Rectal smooth muscle tissue (tissue), 1 donor: ENCODE measurements around the gene MMADHC.

Source experiments
- H3K27ac ChIP-seq: one replicate; pipeline ENCODE4 v1.7.0; 2013; ENCODE audit warnings: low read depth, low read length, inconsistent platforms
- H3K27me3 ChIP-seq: one replicate; pipeline ENCODE4 v1.7.0; 2013; ENCODE audit warnings: low read length; ENCODE audit not compliant: control insufficient read depth, insufficient read depth
- H3K36me3 ChIP-seq: one replicate; pipeline ENCODE4 v1.7.0; 2013; ENCODE audit warnings: low read length; ENCODE audit not compliant: control insufficient read depth, insufficient read depth
- H3K4me1 ChIP-seq: one replicate; pipeline ENCODE4 v1.7.0; 2013; ENCODE audit warnings: low read length; ENCODE audit not compliant: control insufficient read depth, insufficient read depth
- H3K4me3 ChIP-seq: one replicate; pipeline ENCODE4 v1.7.0; 2013; ENCODE audit warnings: low read length
- H3K9ac ChIP-seq: one replicate; pipeline ENCODE4 v1.7.0; 2013; ENCODE audit warnings: low read length

Gene MMADHC

GRCh38 chr2:149611100-149611820, 23.7 kb upstream of the MMADHC start:
- H3K36me3 ChIP-seq = no peaks in the 10 kb centered on the region
- H3K27me3 ChIP-seq = no peaks in the 10 kb centered on the region
- no peak overlapping the region for H3K27ac ChIP-seq
- no peaks in the 10 kb centered on the region for H3K4me1 ChIP-seq
- no peak overlapping the region for H3K4me3 ChIP-seq
- no peak overlapping the region for H3K9ac ChIP-seq

DNA sequence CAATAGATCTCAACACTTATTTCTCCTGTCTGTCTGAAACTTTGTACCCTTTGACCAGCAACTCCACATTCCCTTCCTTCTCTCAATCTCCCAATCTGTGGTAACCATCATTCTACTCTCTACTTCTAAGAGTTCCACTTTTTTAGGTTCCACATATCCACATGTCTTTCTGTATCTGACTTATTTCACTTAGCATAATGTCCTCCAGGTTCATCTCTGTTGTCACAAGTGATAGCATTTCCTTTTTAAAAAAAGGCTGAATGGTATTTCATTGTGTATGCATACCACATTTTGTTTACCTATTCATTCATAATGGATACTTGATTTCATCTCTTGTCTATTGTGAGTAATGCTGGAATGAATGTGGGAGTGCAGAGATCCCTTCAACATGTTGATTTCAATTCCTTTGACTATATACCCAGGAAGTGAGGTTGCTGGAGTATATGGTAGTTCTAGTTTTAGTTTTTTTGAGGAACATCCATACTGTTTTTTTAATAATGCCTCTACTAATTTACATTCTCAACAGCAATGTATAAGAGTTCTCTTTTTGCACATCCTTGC, 18.8 kb upstream of the MMADHC start:
- H3K27me3 ChIP-seq = no peaks in the 10 kb centered on the region
- H3K4me1 ChIP-seq = no peaks in the 10 kb centered on the region
- no peaks in the 10 kb centered on the region for H3K36me3 ChIP-seq
- no peak overlapping the region for H3K9ac ChIP-seq
- no peak overlapping the region for H3K4me3 ChIP-seq
- no peak overlapping the region for H3K27ac ChIP-seq

DNA sequence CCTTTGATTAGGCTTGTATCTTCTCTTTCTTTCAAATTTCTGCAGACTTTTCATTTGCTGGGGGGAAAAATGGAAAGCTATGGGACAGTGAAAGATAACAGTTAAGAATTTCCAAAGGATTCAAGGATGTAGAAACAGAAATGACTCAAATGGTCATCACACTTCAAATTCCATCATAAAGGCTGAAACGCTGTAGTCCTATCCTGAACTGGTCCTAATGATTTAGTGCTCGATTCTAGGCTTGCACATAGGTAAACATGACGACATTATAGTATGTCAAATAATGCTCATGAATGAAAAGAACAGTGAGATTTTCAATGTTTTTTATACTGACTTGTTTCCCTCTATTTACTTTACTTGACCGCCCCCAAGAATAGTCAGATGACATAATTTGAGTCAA, 15.7 kb upstream of the MMADHC start:
- Histone ChIP-seq H3K4me3 (no peak overlapping the region), H3K27ac (no peak overlapping the region), H3K4me1 (no peaks in the 10 kb centered on the region), H3K27me3 (no peaks in the 10 kb centered on the region), H3K9ac (no peak overlapping the region), H3K36me3 (no peaks in the 10 kb centered on the region)

GRCh38 chr2:149601141-149601796, 13.7 kb upstream of the MMADHC start:
- no peak overlapping the region for H3K27ac ChIP-seq
- H3K36me3 ChIP-seq = no peaks in the 10 kb centered on the region
- no peak overlapping the region for H3K9ac ChIP-seq
- H3K4me3 ChIP-seq = no peak overlapping the region
- H3K4me1 ChIP-seq = no peaks in the 10 kb centered on the region
- no peaks in the 10 kb centered on the region for H3K27me3 ChIP-seq

DNA sequence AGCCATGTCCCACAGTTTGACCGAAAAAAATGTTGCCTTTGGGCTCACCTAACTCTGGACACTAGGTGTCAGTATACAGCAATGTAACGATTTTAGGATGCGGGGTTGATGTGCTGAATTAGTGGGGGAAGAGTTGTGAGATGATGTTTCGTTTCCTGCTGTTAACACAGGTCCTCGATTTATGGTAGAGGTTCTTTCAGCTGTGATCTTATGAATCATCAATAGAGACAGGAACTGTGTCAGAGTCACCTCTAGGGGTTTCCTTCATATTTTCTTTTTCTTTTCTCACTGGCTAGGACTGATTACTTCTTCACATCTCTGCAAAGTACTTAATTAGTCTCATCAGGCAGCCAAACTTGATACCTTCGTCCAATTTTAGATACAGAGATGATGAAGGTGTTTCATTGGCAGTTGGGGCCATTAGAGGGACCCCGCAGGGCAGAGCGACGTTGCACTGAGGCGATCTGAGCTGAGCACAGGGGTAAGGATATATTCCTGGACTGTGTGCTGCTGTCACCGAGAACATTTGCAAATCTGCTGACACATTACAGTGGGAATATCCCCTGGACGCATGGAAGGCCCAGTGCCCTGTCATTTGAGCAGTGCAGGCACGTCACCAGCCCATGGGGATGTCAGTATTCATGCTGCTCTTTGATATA, 10.2 kb upstream of the MMADHC start:
- H3K4me3 ChIP-seq = peak overlapping the region; percentile 25
- no peak overlapping the region for H3K9ac ChIP-seq

DNA sequence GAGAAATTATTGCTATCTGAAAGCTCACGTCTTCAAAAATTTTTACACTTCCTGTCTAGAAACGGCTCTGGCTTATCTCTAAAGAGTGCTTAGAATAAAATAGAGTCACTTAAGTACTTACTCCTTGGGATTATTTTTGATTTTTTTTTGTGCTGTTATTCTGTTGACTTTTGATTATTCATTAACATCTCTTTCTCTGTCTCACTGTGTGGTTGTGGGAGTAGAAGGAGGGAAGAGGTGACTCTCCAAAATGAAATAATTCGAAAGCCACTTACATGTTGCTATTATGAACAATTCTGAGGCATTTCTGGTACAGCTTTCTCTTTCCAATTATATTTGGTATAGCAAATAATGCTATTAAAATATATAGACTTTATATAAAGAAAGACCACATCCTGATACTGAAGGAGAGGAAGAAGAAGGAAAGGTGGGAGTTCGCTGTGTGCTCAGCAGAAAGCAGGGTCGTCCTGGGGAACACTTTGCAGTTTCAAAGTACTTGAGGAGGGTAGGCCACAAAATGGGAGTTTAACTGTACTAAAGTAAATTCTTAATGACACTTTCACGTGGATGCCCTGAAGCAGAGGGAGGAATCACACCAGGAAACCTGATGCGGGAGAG, 9.6 kb upstream of the MMADHC start:
- Histone ChIP-seq H3K4me3 (no peak overlapping the region), H3K36me3 (no peaks in the 10 kb centered on the region), H3K27ac (no peak overlapping the region), H3K4me1 (no peaks in the 10 kb centered on the region), H3K9ac (no peak overlapping the region), H3K27me3 (no peaks in the 10 kb centered on the region)

More for the DNA sequence above, 10.2 kb upstream of the MMADHC start:
- H3K36me3 ChIP-seq = no peaks in the 10 kb centered on the region
- H3K4me1 ChIP-seq = no peaks in the 10 kb centered on the region
- no peak overlapping the region for H3K27ac ChIP-seq
- no peaks in the 10 kb centered on the region for H3K27me3 ChIP-seq

DNA sequence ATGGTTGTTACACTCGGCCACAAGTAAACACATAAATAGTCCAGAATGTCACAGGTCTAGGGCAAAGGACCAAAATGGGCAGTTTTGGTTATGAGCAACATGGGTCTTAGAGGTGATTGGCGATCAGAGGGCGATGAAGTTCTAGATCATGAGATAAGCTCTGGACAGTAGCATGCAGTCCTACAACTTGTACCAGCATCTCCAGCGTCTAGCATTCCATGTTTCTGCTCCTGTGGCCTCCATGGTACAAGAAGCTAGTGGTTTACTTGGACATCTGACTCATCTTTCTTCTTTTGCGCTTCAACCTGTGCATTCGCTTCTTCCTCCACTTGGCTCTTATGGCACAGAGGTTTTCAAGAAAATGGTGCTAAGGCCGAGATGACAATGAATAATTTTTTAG, 8.9 kb upstream of the MMADHC start:
- Histone ChIP-seq H3K27me3 (no peaks in the 10 kb centered on the region), H3K27ac (no peak overlapping the region), H3K4me1 (no peaks in the 10 kb centered on the region), H3K36me3 (no peaks in the 10 kb centered on the region), H3K4me3 (no peak overlapping the region), H3K9ac (no peak overlapping the region)

- H3K27ac ChIP-seq = no peak overlapping the region
Observed at GRCh38 chr2:149595056-149595963, 7.7 kb upstream of the MMADHC start.

DNA sequence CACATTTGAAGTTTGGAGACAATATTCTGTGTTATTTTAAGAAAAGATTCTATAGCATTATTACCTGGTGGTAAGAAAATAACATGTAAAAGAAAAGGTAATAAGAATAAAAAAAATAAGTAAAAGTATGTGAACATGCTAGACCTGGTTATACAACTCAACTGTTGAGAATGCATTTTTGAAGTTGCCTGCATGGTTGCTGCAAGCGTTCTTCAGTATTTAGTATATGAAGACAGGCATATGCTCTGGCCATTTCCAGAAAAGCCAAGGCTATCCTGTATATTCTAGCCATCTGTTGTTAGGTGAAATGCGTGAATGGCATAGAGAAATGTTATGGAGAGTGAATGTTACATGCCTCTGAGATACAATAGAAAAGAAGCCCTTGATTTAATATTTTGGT, 6.8 kb upstream of the MMADHC start:
- H3K27me3 ChIP-seq = no peaks in the 10 kb centered on the region
- H3K4me1 ChIP-seq = no peaks in the 10 kb centered on the region
- H3K4me3 ChIP-seq = no peak overlapping the region
- H3K9ac ChIP-seq = no peak overlapping the region
- H3K36me3 ChIP-seq = no peaks in the 10 kb centered on the region
- no peak overlapping the region for H3K27ac ChIP-seq

More at GRCh38 chr2:149595056-149595963, 7.7 kb upstream of the MMADHC start:
- H3K27me3 ChIP-seq = no peaks in the 10 kb centered on the region
- H3K36me3 ChIP-seq = no peaks in the 10 kb centered on the region
- H3K4me3 ChIP-seq = no peak overlapping the region
- H3K4me1 ChIP-seq = no peaks in the 10 kb centered on the region
- no peak overlapping the region for H3K9ac ChIP-seq

DNA sequence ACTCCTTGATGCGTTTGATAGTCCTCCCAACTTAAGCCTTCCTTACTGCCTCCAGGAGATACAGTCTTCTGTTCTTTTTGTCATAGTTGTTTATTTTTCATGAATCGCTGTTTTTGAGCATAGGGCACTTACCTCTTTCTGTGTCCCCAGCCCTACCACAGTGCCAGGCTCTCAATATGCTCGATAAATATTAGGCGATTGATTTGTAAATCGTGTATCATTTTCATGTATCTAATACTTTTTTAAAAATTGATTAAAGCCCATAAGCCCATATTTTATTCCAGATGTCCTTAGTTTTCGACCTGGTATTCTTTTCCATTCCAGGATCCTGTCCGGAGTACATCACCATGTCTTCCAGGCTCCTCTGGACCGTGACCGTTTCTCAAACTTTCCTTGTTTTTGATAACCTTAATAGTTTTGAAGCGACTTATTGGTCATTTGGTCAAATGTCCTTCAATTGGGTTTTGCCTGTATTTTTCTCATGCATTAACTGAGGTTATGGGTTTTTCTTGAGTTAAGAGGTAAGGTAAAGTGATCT, 444 bp upstream of the MMADHC start:
- Histone ChIP-seq H3K9ac (no peak overlapping the region), H3K36me3 (no peaks in the 10 kb centered on the region), H3K4me1 (peaks cover 14% of the 10 kb centered on the region), H3K4me3 (peak overlapping the region; percentile 100), H3K27ac (peak overlapping the region; percentile 98), H3K27me3 (no peaks in the 10 kb centered on the region)

DNA sequence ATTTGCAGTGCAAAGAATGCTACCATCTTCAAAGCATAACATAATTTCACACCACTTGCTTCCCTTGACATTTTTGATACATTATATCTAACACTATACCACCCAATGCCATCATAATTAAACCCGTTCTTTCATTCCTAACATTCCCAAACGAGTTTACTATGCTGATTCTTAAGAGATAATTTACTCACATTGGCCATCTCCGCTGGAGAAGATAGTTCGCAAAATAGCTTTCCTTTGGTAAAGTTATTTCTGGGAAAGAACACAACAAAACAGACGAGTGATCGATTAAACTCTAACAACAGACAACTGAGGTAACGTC, 716 bp downstream of the MMADHC start:
- Histone ChIP-seq H3K27ac (peak overlapping the region; percentile 98), H3K4me3 (peak overlapping the region; percentile 100), H3K27me3 (no peaks in the 10 kb centered on the region), H3K4me1 (peaks cover 14% of the 10 kb centered on the region), H3K36me3 (no peaks in the 10 kb centered on the region), H3K9ac (peak overlapping the region; percentile 99)
